Neuron (in vitro differentiated cells): ENCODE data around the gene CAPN15.

Source experiments
- H2AFZ ChIP-seq: one replicate; pipeline ENCODE4 v1.6.1; 2013; ENCODE audit warnings: low read depth, mild to moderate bottlenecking, inconsistent platforms, low read length, moderate library complexity
- H3K27me3 ChIP-seq: one replicate; pipeline ENCODE4 v1.6.1; 2013; ENCODE audit warnings: low read length; ENCODE audit not compliant: insufficient read depth
- H3K36me3 ChIP-seq: one replicate; pipeline ENCODE4 v1.6.1; 2013; ENCODE audit warnings: low read length; ENCODE audit not compliant: insufficient read depth
- H3K4me1 ChIP-seq: one replicate; pipeline ENCODE4 v1.6.1; 2013; ENCODE audit warnings: low read length; ENCODE audit not compliant: insufficient read depth
- H3K4me3 ChIP-seq: 2 replicates; pipeline ENCODE4 v1.5.1; 2013; ENCODE audit warnings: mild to moderate bottlenecking, low read length, moderate library complexity
- H3K9me3 ChIP-seq: one replicate; pipeline ENCODE4 v1.6.1; 2013; ENCODE audit warnings: low read length

CAPN15 gene

DNA sequence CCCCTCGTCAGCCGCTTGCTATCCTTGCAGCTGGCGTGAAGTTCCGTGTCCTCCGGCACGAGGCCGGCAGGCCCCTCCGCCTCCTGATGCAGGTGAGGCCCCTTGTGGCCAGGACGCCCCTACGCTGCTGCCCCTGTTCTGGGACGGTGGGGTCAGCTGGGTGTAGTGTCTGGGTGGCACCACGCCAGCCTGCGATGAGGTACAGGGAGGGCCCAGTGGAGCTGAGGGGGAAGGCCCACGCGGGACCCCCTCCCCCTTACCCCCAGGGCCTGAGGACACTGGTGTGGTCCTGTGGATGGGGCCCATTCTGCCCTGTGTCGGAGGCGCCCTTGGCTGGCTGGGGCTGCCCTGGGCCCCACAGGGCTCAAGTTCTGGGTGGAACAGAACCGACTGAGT lies 54.7 kb downstream of the CAPN15 start:
- Histone ChIP-seq H3K27me3 (no peaks in the 10 kb centered on the region), H2AFZ (no peak overlapping the region), H3K4me1 (peaks cover 2% of the 10 kb centered on the region), H3K4me3 (no peak overlapping the region), H3K36me3 (peaks cover 16% of the 10 kb centered on the region), H3K9me3 (no peaks in the 10 kb centered on the region)

DNA sequence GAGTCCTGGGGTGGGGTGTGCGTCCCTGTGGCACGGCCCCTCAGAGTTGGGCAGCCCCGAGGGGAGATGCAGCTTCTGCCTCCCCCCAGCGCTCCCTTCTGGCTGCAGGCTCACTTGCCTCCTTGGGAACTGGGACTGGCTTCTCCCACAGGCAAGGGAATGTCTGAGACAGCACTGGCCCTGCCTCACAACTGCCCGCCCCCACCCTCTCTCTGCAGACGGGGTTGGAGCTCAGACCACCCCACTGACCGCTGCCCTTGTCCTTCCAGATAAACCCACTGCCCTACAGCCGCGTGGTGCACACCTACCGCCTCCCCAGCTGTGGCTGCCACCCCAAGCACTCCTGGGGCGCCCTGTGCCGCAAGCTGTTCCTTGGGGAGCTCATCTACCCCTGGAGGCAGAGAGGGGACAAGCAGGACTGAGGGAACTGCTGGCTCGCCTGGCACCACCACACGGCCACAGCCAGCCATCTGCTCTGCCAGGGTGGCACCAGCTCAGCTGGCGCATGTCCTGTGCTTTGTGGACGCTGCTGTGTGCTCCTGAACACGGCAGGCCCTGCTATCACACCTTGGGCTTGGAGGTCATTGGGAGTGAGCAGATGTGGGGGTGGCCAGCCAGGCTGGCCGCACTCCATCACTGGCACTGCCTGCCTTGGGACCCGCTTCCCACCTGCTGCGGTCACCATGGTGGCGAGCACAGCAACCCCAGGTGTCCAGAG lies 55.3 kb downstream of the CAPN15 start:
- no peaks in the 10 kb centered on the region for H3K27me3 ChIP-seq
- H3K4me1 ChIP-seq: peaks cover 7% of the 10 kb centered on the region

DNA sequence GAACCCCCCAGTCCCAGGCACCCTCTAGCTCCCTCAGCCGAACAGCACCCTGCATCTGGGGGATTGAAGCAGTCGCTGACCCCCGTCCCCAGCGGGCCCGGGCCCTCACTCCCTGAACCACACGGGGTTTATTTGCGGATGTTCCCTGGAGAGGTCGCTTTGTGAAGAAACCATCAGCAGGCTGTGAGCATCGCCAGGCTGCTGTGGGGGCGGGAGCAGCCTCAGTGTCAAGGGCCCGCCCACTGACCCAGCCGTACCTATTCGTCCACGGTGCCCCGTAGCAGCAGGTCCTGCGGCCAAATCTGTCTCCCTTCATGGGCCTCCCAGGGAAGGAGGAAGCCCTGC lies 55.9 kb downstream of the CAPN15 start:
- no peaks in the 10 kb centered on the region for H3K27me3 ChIP-seq
- H3K4me1 ChIP-seq: peaks cover 13% of the 10 kb centered on the region
- no peaks in the 10 kb centered on the region for H3K9me3 ChIP-seq
- H2AFZ ChIP-seq: no peak overlapping the region
- H3K36me3 ChIP-seq: peaks cover 12% of the 10 kb centered on the region
- H3K4me3 ChIP-seq: no peak overlapping the region

More for the DNA sequence above, 55.3 kb downstream of the CAPN15 start:
- Histone ChIP-seq H2AFZ (no peak overlapping the region), H3K36me3 (peaks cover 14% of the 10 kb centered on the region), H3K9me3 (no peaks in the 10 kb centered on the region), H3K4me3 (no peak overlapping the region)

DNA sequence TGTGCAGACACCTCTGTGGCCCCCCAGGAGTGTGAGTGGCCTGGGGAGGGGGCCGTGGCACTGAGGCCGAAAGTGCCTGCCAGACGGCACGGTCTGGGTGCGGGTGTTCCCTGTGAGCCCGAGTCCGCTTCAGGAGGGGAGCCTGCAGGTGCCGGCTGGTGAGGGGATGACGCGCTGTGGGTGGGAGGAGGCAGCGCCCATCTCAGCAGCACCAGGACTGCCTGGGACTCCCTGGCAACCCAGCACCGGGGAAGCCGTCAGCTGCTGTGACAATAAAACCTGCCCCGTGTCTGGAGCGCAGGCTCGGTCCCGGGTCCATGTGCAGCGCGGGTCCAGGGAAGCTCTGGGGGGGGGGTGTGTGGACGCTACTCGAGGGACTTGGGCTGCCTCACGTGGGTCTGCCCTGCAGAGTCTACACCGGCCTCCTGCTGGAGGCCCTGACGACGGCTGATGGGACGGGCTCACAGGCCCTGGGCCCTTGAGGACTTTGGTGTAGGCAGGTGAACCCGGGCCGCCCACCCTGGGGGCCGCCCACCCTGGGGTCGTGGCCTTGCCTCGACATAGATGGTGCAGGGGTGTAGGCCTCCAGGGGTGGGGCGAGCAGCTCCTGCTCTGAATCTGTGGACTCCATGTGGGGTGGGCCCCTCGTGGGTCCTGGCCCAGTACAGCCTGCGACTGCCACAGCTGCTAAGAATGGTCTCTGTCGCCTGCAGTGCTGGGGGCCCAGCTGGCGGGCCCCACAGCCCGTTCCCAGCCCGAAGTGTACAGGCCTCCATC lies 56.5 kb downstream of the CAPN15 start:
- H3K27me3 ChIP-seq: no peaks in the 10 kb centered on the region
- H2AFZ ChIP-seq: no peak overlapping the region
- H3K4me3 ChIP-seq: no peak overlapping the region
- peaks cover 13% of the 10 kb centered on the region for H3K4me1 ChIP-seq
- peaks cover 12% of the 10 kb centered on the region for H3K36me3 ChIP-seq
- H3K9me3 ChIP-seq: no peaks in the 10 kb centered on the region

DNA sequence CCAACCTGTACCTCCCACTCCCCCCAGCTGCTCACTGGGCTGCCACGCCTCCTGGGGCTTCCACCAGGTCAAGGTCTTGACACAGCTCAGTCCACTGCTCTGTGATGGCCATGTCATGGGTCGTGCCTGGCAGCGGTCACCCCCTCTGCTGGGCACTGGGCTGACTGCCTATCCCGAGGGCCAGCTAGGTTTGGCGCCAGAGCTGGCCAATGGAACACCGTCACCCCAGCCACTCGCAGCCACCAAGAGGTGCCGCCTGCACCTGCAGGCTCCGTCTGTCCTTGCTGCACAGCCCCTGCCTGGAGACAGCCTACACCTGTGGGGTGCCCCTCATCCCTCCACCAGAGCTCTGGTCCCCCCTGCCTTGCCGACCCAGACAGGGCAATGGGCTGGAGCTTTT lies 57.8 kb downstream of the CAPN15 start:
- Histone ChIP-seq H3K36me3 (peaks cover 12% of the 10 kb centered on the region), H3K27me3 (no peaks in the 10 kb centered on the region), H3K9me3 (no peaks in the 10 kb centered on the region), H2AFZ (no peak overlapping the region), H3K4me1 (peaks cover 13% of the 10 kb centered on the region), H3K4me3 (no peak overlapping the region)

DNA sequence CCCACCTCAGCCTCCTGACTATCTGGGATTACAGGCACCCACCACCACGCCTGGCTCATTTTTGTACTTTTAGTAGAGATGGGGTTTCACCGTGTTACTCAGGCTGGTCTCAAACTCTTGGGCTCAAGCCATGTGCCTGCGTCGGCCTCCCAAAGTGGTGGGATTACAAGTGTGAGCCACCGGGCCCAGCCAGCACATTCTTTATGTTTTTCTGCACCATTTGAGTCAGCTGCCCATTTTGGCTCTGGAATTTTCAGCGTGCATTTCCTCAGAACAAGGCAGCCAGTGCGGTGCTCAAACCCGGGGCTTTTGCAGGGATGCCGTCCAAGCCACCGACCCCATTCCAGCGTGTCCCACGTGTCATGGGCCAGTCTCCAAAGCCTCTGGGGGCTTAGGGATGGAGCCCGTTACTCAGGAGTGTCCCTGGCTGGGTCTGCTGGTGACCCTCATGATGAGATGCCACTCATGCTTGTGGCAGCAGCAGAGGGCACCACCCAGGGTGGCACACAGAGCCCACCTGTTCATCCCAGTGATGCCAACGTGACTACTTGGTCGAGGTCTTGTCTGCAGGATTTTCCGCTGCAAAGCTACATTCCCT lies 58.6 kb downstream of the CAPN15 start:
- Histone ChIP-seq H2AFZ (no peak overlapping the region), H3K27me3 (no peaks in the 10 kb centered on the region), H3K36me3 (peaks cover 4% of the 10 kb centered on the region), H3K9me3 (no peaks in the 10 kb centered on the region), H3K4me3 (no peak overlapping the region), H3K4me1 (peaks cover 21% of the 10 kb centered on the region)

DNA sequence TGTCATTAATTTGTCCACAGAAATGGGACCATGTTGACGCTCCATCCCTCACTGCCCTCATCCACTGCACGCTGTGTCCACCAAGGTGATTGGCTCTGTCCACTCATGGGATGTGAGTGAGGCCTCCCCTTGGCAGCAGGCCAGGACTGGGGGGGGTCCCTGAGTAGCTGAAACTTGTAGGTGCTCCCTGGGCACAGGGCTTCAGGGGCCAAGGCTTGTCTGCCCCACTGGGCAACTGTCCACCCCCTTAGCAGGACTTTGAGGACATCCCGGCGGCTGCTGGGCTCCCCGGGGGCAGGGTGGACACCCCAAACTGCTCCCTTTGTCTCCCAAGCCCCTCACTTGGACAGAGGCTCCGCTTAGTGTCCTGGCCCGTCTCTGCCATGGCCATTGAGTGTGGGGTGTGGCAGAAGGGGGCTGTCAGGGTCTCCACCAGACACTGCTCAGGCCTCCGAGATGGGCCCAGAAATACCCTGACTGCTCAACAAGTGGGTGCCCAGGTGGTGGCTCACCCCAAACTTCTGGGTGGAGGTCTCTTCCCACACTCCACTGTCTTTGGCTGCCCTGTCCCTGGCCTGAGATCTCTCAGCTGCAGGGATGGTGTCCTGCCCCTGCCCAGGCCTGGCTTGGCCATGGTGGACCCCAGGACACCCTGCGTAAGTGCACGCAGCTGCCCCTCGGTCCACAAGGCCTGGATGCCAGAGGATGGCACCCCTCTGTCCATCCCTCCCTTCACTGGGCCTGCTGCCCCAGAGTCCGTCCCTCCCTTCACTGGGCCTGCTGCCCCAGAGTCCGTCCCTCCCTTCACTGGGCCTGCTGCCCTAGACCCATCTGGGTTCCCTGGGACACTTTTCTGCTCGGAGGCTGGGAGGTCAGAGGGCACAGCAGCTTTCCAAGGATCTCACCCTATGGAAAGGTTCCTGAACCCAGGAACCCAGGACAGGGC lies 59.4 kb downstream of the CAPN15 start:
- Histone ChIP-seq H2AFZ (no peak overlapping the region), H3K4me1 (peaks cover 24% of the 10 kb centered on the region), H3K9me3 (no peaks in the 10 kb centered on the region), H3K4me3 (no peak overlapping the region), H3K27me3 (no peaks in the 10 kb centered on the region), H3K36me3 (peaks cover 3% of the 10 kb centered on the region)

DNA sequence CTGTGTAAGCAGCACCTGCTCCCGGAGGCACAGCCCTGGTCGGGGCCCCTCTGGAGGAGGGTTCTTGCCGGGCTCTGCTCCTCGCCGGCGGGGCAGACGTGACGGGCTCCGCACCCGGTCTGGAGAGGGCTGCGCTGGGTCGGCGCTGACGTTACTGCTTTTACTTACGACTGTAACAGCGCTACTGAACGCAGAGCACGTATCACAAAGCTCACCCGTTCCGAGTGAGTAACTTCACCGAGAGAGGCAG lies 61.1 kb downstream of the CAPN15 start:
- Histone ChIP-seq H3K9me3 (no peaks in the 10 kb centered on the region), H2AFZ (peak overlapping the region; percentile 85), H3K36me3 (peaks cover 7% of the 10 kb centered on the region), H3K4me3 (peak overlapping the region; percentile 80), H3K27me3 (no peaks in the 10 kb centered on the region), H3K4me1 (peaks cover 26% of the 10 kb centered on the region)

DNA sequence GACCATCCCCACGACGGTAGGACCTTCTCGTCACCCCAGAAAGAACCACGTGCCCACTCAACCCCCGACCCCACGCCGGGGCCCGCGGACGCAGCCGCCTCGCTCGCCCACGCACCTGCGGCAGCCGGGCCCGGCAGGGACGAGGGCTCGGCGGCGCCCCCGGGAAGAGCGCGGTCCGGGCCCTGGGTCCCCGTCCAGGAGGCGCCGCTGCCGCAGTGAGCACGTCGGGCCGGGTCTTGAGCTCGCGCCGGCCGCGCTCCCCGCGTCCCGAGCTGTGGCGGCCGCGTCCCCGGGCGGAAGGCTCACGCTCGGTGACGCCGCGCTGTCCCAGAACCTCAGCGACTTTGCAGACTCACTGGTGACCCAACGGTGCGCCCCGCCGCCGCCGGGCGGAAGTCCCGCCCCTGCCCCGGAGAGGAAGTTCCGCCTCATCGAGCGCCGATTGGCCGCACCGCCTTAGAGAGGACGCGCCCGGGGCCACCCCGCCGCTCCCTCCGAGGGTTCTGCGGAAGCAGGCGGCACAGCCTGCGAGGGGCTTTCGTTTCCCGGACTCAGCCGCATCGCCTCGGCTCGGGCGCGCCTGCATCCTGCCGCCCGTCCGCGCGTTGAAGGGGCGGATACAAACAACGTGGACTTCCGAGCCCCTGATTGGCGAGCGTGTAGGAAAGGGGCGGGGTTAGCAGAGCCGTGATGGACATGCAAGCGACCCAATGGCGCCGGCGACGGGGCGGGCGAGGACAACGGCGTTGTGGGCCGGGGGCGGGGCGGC lies 61.6 kb downstream of the CAPN15 start:
- Histone ChIP-seq H3K4me1 (peaks cover 24% of the 10 kb centered on the region), H3K9me3 (no peaks in the 10 kb centered on the region)

DNA sequence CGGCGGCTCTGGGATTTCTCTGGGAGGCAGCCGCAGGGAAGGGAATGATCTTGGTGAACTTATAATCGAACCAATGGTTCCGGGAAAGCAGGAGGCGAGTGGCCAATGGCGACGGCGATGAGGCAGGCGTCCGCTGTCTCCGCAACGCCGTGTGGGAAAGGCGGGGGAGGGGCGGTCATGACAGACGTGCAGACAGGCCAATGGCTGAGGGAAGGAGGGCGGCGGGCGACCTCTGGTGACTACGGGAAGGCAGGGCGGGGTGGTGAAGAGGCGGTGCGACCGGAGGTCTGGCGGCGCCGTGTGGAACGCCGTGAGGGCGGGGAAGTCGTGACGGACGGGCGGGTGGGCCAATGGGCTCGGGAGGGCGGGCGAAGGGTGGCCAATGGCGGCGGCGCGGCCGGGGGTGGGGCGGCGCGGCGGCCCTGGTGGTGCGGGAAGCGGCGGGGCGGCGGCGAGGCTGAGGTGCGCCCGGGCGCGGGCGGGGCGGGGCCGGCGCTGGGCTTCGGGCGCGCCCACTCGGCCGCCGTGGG lies 62.2 kb downstream of the CAPN15 start, which contains the start of gene RAB40C:
TSS of gene RAB40C (plus strand) at position 409 of the 530 bp plus-strand sequence. CDS start 226 bp downstream, outside the sequence.
- Histone ChIP-seq H3K9me3 (no peaks in the 10 kb centered on the region), H3K4me1 (peaks cover 24% of the 10 kb centered on the region), H3K36me3 (peaks cover 7% of the 10 kb centered on the region), H2AFZ (peak within 1 kb of the TSS; percentile 85), H3K4me3 (peak within 1 kb of the TSS; percentile 80), H3K27me3 (no peaks in the 10 kb centered on the region)

More for the DNA sequence above, 61.6 kb downstream of the CAPN15 start:
- H3K36me3 ChIP-seq: peaks cover 7% of the 10 kb centered on the region
- H3K27me3 ChIP-seq: no peaks in the 10 kb centered on the region
- H3K4me3 ChIP-seq: peak overlapping the region; percentile 80
- peak overlapping the region; percentile 85 for H2AFZ ChIP-seq

DNA sequence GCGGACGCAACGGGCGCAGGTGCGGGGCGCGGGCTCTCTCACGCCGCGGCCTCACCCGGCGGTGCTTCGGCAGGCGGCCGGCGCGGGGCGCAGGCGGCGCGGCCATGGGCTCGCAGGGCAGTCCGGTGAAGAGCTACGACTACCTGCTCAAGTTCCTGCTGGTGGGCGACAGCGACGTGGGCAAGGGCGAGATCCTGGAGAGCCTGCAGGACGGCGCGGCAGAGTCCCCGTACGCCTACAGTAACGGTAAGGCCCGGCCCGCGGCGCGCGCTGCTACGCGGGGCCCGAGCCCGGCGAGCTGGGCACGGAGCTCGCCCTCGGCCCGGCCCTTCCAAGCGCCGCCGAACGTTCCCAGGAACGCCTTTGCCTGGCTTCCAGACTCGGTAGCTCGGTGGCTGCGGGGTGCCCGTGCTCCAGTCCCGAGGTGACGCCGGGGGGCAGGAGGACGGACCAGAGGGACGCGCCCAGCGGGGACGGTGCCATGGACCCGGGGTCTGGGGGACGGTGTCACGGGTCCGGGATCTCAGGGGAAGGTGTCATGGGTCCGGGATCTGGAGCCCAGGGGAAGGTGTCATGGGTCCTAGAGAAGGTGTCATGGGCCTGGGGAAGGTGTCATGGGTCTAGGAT lies 62.8 kb downstream of the CAPN15 start:
- no peaks in the 10 kb centered on the region for H3K9me3 ChIP-seq
- peak overlapping the region; percentile 63 for H3K4me3 ChIP-seq
- H2AFZ ChIP-seq: no peak overlapping the region
- H3K27me3 ChIP-seq: no peaks in the 10 kb centered on the region
- H3K36me3 ChIP-seq: peaks cover 9% of the 10 kb centered on the region
- H3K4me1 ChIP-seq: peaks cover 24% of the 10 kb centered on the region

DNA sequence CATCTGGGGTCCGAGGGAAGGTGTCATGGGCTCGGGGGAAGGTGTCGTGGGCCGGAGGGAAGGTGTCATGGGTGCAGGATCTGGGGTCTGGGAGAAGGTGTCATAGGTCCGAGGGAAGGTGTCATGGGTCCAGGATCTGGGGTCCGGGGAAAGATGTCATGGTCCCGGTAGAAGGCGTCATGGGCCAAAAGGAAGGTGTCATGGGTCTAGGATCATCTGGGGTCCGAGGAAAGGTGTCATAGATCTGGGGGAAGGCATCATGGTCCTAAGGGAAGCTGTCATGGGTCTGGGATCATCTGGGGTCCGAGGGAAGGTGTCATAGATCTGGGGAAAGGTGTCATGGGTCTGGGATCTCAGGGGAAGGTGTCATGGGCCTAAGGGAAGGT lies 63.3 kb downstream of the CAPN15 start:
- no peaks in the 10 kb centered on the region for H3K9me3 ChIP-seq
- H3K27me3 ChIP-seq: no peaks in the 10 kb centered on the region
- peak overlapping the region; percentile 63 for H3K4me3 ChIP-seq
- no peak overlapping the region for H2AFZ ChIP-seq
- H3K36me3 ChIP-seq: peaks cover 9% of the 10 kb centered on the region
- H3K4me1 ChIP-seq: peaks cover 24% of the 10 kb centered on the region
